Glutamatergic neuron (in vitro differentiated cells): ENCODE measurements around the gene ITPR1. TPM values are rescaled to one million over a fixed set of nuclear protein-coding genes. Genes with fewer than 3 reads are reported as not detected.
A peak's percentile ranks its signal among the peaks of the same experiment; 100 is the strongest.
"Not testable (repeated sequence)": the region's sequence is repeated elsewhere in the genome, so short reads cannot be mapped to it uniquely, and the experiment has no call there.

Experiments used
- DNase-seq: peaks from one replicate; pipeline ENCODE4 v3.0.0; 2022
- H3K27ac Mint-ChIP-seq: one replicate; pipeline ENCODE4 v1.8.0; 2020; ENCODE audit warnings: mild to moderate bottlenecking, mixed read lengths, inconsistent platforms; ENCODE audit not compliant: unreplicated experiment
- H3K27me3 Mint-ChIP-seq: one replicate; pipeline ENCODE4 v1.8.0; 2020; ENCODE audit warnings: mild to moderate bottlenecking, moderate library complexity, mixed read lengths, inconsistent platforms; ENCODE audit not compliant: unreplicated experiment
- H3K36me3 Mint-ChIP-seq: one replicate; pipeline ENCODE4 v1.8.0; 2020; ENCODE audit warnings: mild to moderate bottlenecking, mixed read lengths, inconsistent platforms; ENCODE audit not compliant: unreplicated experiment
- H3K4me1 Mint-ChIP-seq: one replicate; pipeline ENCODE4 v1.8.0; 2020; ENCODE audit warnings: mild to moderate bottlenecking, low read depth, mixed read lengths, inconsistent platforms; ENCODE audit not compliant: unreplicated experiment
- H3K4me3 Mint-ChIP-seq: one replicate; pipeline ENCODE4 v1.8.0; 2020; ENCODE audit warnings: mild to moderate bottlenecking, mixed read lengths, inconsistent platforms; ENCODE audit not compliant: unreplicated experiment
- H3K9me3 Mint-ChIP-seq: one replicate; pipeline ENCODE4 v1.8.0; 2020; ENCODE audit warnings: mild to moderate bottlenecking, moderate library complexity, mixed read lengths, inconsistent platforms; ENCODE audit not compliant: unreplicated experiment
- CTCF ChIP-seq: fragments of 200-600 bp; sonication (generic); IDR thresholded peaks from one replicate; pipeline ENCODE4 v1.5.0; 2021; ENCODE audit not compliant: partially characterized antibody, unreplicated experiment
- total RNA-seq: library from RNA; stranded (reverse); fragmentation: NEBNext Ultra II Directional; extraction: Animal tissue kit (Norgen Biotek cat#: 25700); gene quantifications from one replicate; pipeline ENCODE4 v1.2.1, GENCODE V29; 2021; ENCODE audit not compliant: unreplicated experiment

ITPR1 gene
- total RNA-seq, 1 donor from 2014 or later = 6.9 TPM

GRCh38 chr3:4759689-4760312, 266.7 kb downstream of the ITPR1 start:
- Mint-ChIP-seq H3K4me3 (no peak overlapping the region), H3K36me3 (no peaks in the 10 kb centered on the region), H3K4me1 (no peaks in the 10 kb centered on the region), H3K27ac (no peak overlapping the region), H3K27me3 (peaks cover 1% of the 10 kb centered on the region), H3K9me3 (peaks cover 2% of the 10 kb centered on the region)
- DNase-seq = no peak
- TF ChIP-seq CTCF = no peak

- no peaks in the 10 kb centered on the region for H3K4me1 Mint-ChIP-seq
- TF ChIP-seq CTCF = no peak
- H3K36me3 Mint-ChIP-seq = peaks cover 16% of the 10 kb centered on the region
- H3K4me3 Mint-ChIP-seq = no peak overlapping the region
- H3K9me3 Mint-ChIP-seq = peaks cover 2% of the 10 kb centered on the region
- no peak overlapping the region for H3K27ac Mint-ChIP-seq
- H3K27me3 Mint-ChIP-seq = peaks cover 1% of the 10 kb centered on the region
- DNase-seq = no peak
These were observed 268.6 kb downstream of the ITPR1 start for GRCh38 chr3:4761759-4762158.

DNA sequence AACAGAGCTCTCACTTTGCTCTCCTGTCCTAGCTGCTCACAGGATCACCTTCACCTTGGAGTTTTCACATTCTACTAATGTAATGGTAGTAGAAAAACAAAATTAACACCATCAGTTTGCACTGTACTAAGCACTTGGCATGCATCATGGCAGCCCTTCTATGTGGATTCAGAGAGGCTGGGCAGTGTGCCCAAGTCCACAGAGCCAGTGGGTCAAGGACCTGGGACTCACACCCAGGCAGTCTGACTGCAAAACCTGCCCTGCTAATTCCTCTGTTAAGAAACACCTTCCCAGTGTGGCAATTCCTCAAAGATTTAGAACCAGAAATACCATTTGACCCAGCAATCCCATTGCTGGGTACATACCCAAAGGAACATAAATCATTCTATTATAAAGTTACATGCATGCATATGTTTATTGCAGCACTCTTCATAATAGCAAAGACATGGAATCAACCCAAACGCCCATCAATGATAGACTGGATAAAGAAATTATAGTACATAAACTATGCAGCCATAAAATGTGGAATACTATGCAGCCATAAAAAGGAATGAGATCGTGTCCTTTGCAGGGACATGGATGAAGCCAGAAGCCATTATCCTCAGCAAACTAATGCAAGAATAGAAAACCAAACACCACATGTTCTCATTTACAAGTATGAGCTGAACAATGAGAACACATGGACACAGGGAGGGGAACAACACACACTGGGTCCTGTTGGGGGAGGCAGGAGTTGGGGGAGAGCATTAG, 269.5 kb downstream of the ITPR1 start:
- not testable (repeated sequence) for H3K27ac Mint-ChIP-seq, DNase-seq, H3K4me3 Mint-ChIP-seq, H3K27me3 Mint-ChIP-seq, H3K9me3 Mint-ChIP-seq, H3K4me1 Mint-ChIP-seq
- peaks cover 16% of the 10 kb centered on the region for H3K36me3 Mint-ChIP-seq

- Mint-ChIP-seq H3K4me3 (no peak overlapping the region), H3K9me3 (peaks cover 2% of the 10 kb centered on the region), H3K27me3 (peaks cover 1% of the 10 kb centered on the region), H3K4me1 (no peaks in the 10 kb centered on the region), H3K27ac (peak overlapping the region; percentile 21), H3K36me3 (peaks cover 16% of the 10 kb centered on the region)
- no peak for DNase-seq
- TF ChIP-seq CTCF = no peak
These were observed 270.6 kb downstream of the ITPR1 start for GRCh38 chr3:4763604-4764247.

- Mint-ChIP-seq H3K4me3 (no peak overlapping the region), H3K27me3 (peaks cover 3% of the 10 kb centered on the region), H3K27ac (no peak overlapping the region), H3K36me3 (peaks cover 16% of the 10 kb centered on the region), H3K9me3 (peaks cover 2% of the 10 kb centered on the region), H3K4me1 (no peaks in the 10 kb centered on the region)
- no peak for DNase-seq
- no peak for TF ChIP-seq CTCF
These were observed 272.1 kb downstream of the ITPR1 start for GRCh38 chr3:4765212-4765611.
